GM23338 (cell line): Measurements from ENCODE around the gene NCKAP1. TPM values are rescaled to one million over a fixed set of nuclear protein-coding genes. Genes with fewer than 3 reads are reported as not detected.

Experiments used
- ATAC-seq: fragments of 200-7000 bp; cut with Tn5 transposase; 3 replicates; pipeline ENCODE4 v1.9.1; 2020
- DNase-seq: peaks from one replicate; pipeline ENCODE4 v3.0.0-alpha.2; 2015; ENCODE audit warnings: low spot score
- H2AFZ ChIP-seq: fragments of 200-600 bp; sonication (generic); 2 replicates; pipeline ENCODE4 v1.8.0; 2016; ENCODE audit warnings: antibody characterized with exemption, mild to moderate bottlenecking, moderate library complexity
- H3F3A ChIP-seq: fragments of 200-600 bp; sonication (generic); replicated peaks from 2 replicates; pipeline ENCODE4 v1.8.0; 2017; ENCODE audit warnings: antibody characterized with exemption, mixed run types, low read depth
- H3K27ac ChIP-seq: fragments of 200-600 bp; sonication (generic); 2 replicates; pipeline ENCODE4 v1.6.1; 2016; ENCODE audit warnings: low read depth
- H3K27me3 ChIP-seq: fragments of 200-600 bp; sonication (generic); 2 replicates; pipeline ENCODE4 v1.8.0; 2016; ENCODE audit warnings: mild to moderate bottlenecking, mixed run types, moderate library complexity; ENCODE audit not compliant: insufficient read depth
- H3K36me3 ChIP-seq: fragments of 200-600 bp; sonication (generic); 2 replicates; pipeline ENCODE4 v1.8.0; 2016; ENCODE audit warnings: mild to moderate bottlenecking; ENCODE audit not compliant: insufficient read depth
- H3K4me1 ChIP-seq: fragments of 200-600 bp; sonication (generic); 2 replicates; pipeline ENCODE4 v1.8.0; 2016; ENCODE audit warnings: mild to moderate bottlenecking, moderate library complexity; ENCODE audit not compliant: insufficient read depth
- H3K4me2 ChIP-seq: fragments of 200-600 bp; sonication (generic); 2 replicates; pipeline ENCODE4 v1.7.1; 2017; ENCODE audit warnings: mixed run types
- H3K4me3 ChIP-seq: fragments of 200-600 bp; sonication (generic); 2 replicates; pipeline ENCODE4 v1.6.1; 2016; ENCODE audit warnings: mixed run types
- H3K79me2 ChIP-seq: fragments of 200-600 bp; sonication (generic); replicated peaks from 2 replicates; pipeline ENCODE4 v1.8.0; 2017; ENCODE audit warnings: mild to moderate bottlenecking; ENCODE audit not compliant: insufficient read depth
- H3K9me2 ChIP-seq: fragments of 200-600 bp; sonication (generic); 2 replicates; pipeline ENCODE4 v1.8.0; 2017; ENCODE audit not compliant: insufficient read depth
- H4K20me1 ChIP-seq: fragments of 200-600 bp; sonication (generic); replicated peaks from 2 replicates; pipeline ENCODE4 v1.8.0; 2017; ENCODE audit warnings: mild to moderate bottlenecking; ENCODE audit not compliant: insufficient read depth
- H3K27ac Mint-ChIP-seq: 2 replicates; pipeline ENCODE4 v1.8.0; 2020; ENCODE audit warnings: inconsistent platforms, mild to moderate bottlenecking, moderate library complexity, mixed read lengths
- H3K27me3 Mint-ChIP-seq: 3 replicates; pipeline ENCODE4 v1.8.0; 2022; ENCODE audit warnings: low read depth, mild to moderate bottlenecking, moderate library complexity, mixed read lengths, inconsistent platforms; ENCODE audit not compliant: insufficient read depth, poor library complexity
- H3K36me3 Mint-ChIP-seq: 3 replicates; pipeline ENCODE4 v1.8.0; 2021; ENCODE audit warnings: low read depth, mild to moderate bottlenecking, inconsistent platforms, moderate library complexity, mixed read lengths
- H3K4me1 Mint-ChIP-seq: 3 replicates; pipeline ENCODE4 v1.8.0; 2020; ENCODE audit warnings: mild to moderate bottlenecking, inconsistent platforms, mixed read lengths
- H3K4me3 Mint-ChIP-seq: 3 replicates; pipeline ENCODE4 v1.8.0; 2021; ENCODE audit warnings: moderate library complexity, mild to moderate bottlenecking, inconsistent platforms, mixed read lengths
- H3K9me3 Mint-ChIP-seq: 3 replicates; pipeline ENCODE4 v1.8.0; 2020; ENCODE audit warnings: moderate library complexity, mild to moderate bottlenecking, inconsistent platforms, mixed read lengths
- CREB1 ChIP-seq: fragments of 250-450 bp; sonication (Bioruptor Pico); IDR thresholded peaks from 2 replicates; pipeline ENCODE4 v1.5.0; 2020; ENCODE audit warnings: low read depth, mild to moderate bottlenecking, moderate library complexity
- CTCF ChIP-seq, 2 experiments: fragments of 200-600 bp in 1 of 2; sonication (generic) in 1 of 2; conservative IDR thresholded peaks; 2 replicates each; pipeline versions ENCODE4 v1.5.1 to v1.6.1; 2016 to 2017; ENCODE audit warnings: antibody characterized with exemption in 2 of 2, low read depth in 2 of 2, mild to moderate bottlenecking in 2 of 2, moderate library complexity in 1 of 2
- ETS1 ChIP-seq: IDR thresholded peaks from 2 replicates; pipeline ENCODE4 v1.6.1; 2016; ENCODE audit warnings: antibody characterized with exemption
- JUNB ChIP-seq: IDR thresholded peaks from one replicate; pipeline ENCODE4 v1.6.1; 2016; ENCODE audit warnings: antibody characterized with exemption; ENCODE audit not compliant: unreplicated experiment
- NANOG ChIP-seq: IDR thresholded peaks from 2 replicates; pipeline ENCODE4 v1.6.1; 2016; ENCODE audit warnings: antibody characterized with exemption, borderline replicate concordance
- REST ChIP-seq: IDR thresholded peaks from one replicate; pipeline ENCODE4 v1.6.1; 2018; ENCODE audit warnings: antibody characterized with exemption; ENCODE audit not compliant: unreplicated experiment
- STAT1 ChIP-seq: IDR thresholded peaks from one replicate; pipeline ENCODE4 v1.6.1; 2016; ENCODE audit warnings: antibody characterized with exemption; ENCODE audit not compliant: unreplicated experiment
- ZNF114 ChIP-seq: fragments of 250-450 bp; sonication (Bioruptor Pico); IDR thresholded peaks from 2 replicates; pipeline ENCODE4 v1.5.0; 2020; ENCODE audit warnings: mild to moderate bottlenecking, moderate library complexity
- ZNF331 ChIP-seq: fragments of 250-450 bp; sonication (Bioruptor Pico); IDR thresholded peaks from 2 replicates; pipeline ENCODE4 v1.5.0; 2020; ENCODE audit warnings: low read depth, mild to moderate bottlenecking, moderate library complexity
- ZNF462 ChIP-seq: fragments of 250-450 bp; sonication (Bioruptor Pico); IDR thresholded peaks from 2 replicates; pipeline ENCODE4 v1.5.0; 2020; ENCODE audit warnings: mild to moderate bottlenecking, moderate library complexity
- polyA plus RNA-seq: library from polyadenylated mRNA; unstranded; fragments of >200 nt; fragmentation: Nextera tagmentation; extraction: Ambion mirVana; gene quantifications from 2 replicates; pipeline ENCODE4 v1.2.1, GENCODE V29; 2016
- total RNA-seq: library from RNA; depleted of rRNA; stranded (reverse); fragments of >200 nt; shearing (Covaris generic); gene quantifications from 2 replicates; pipeline ENCODE4 v1.2.3, GENCODE V29; 2014

NCKAP1 gene
- total and polyA plus RNA-seq, 2 experiments from 2014 or later = 53.8 to 157 TPM

GRCh38 chr2:182921234-182921633 lies 117.0 kb downstream of the NCKAP1 start:
- TF ChIP-seq CREB1 (CRISPR knock-in tag) (no peak), ZNF114 (no peak), JUNB (no peak), ETS1 (no peak), CTCF (conservative IDR thresholded peaks at IDR 0.05; ENCODE audit: low read depth in 2 of 2) (no peak)

GRCh38 chr2:182920631-182921056 lies 117.6 kb downstream of the NCKAP1 start:
- Mint-ChIP-seq H3K4me3 (no peak overlapping the region), H3K27me3 (peaks cover 2% of the 10 kb centered on the region), H3K36me3 (peaks cover 14% of the 10 kb centered on the region; the same call in 2 of the 3 replicates), H3K9me3 (no peaks in the 10 kb centered on the region), H3K27ac (no peak overlapping the region), H3K4me1 (peaks cover 14% of the 10 kb centered on the region)
- DNase-seq = no peak
- Histone ChIP-seq H3K4me2 (no peak overlapping the region), H3K36me3 (peaks cover 4% of the 10 kb centered on the region), H3K4me3 (no peak overlapping the region), H3K27me3 (no peaks in the 10 kb centered on the region), H3K4me1 (peaks cover 8% of the 10 kb centered on the region; the same call in 1 of the 2 replicates), H3K79me2 (no peaks in the 10 kb centered on the region), H3F3A (no peaks in the 10 kb centered on the region), H3K9me2 (no peaks in the 10 kb centered on the region), H3K27ac (no peak overlapping the region), H2AFZ (no peak overlapping the region), H4K20me1 (no peaks in the 10 kb centered on the region)
- ATAC-seq = no peak
- TF ChIP-seq ZNF462 (CRISPR knock-in tag) (no peak), STAT1 (no peak), NANOG (no peak), ZNF114 (no peak), ZNF331 (no peak), REST (no peak)

More at GRCh38 chr2:182921234-182921633, 117.0 kb downstream of the NCKAP1 start:
- peaks cover 9% of the 10 kb centered on the region for H3K4me1 Mint-ChIP-seq
- H3K4me3 ChIP-seq = no peak overlapping the region
- H3K4me3 Mint-ChIP-seq = no peak overlapping the region
- H3K9me2 ChIP-seq = no peaks in the 10 kb centered on the region
- H3K9me3 Mint-ChIP-seq = no peaks in the 10 kb centered on the region
- peaks cover 18% of the 10 kb centered on the region for H3K36me3 Mint-ChIP-seq
- DNase-seq = no peak
- peaks cover 9% of the 10 kb centered on the region for H3K36me3 ChIP-seq
- H3K27ac ChIP-seq = no peak overlapping the region
- H3K4me2 ChIP-seq = no peak overlapping the region
- H3K27me3 Mint-ChIP-seq = peaks cover 2% of the 10 kb centered on the region
- no peaks in the 10 kb centered on the region for H3F3A ChIP-seq
- H2AFZ ChIP-seq = no peak overlapping the region
- H3K27me3 ChIP-seq = no peaks in the 10 kb centered on the region
- no peaks in the 10 kb centered on the region for H4K20me1 ChIP-seq
- 0 out of 2 replicates have a peak overlapping the region, but pooled peaks have one; percentile 27 for H3K27ac Mint-ChIP-seq
- ATAC-seq = no peak
- peaks cover 5% of the 10 kb centered on the region; the same call in 1 of the 2 replicates for H3K4me1 ChIP-seq
- H3K79me2 ChIP-seq = no peaks in the 10 kb centered on the region
